ENCODE measurements around the gene TEKT2.

TEKT2 gene

GRCh38 chr1:36087233-36088123 lies 3.6 kb downstream of the TEKT2 start:
- no peak overlapping the region for H3K4me3 ChIP-seq (ENCODE audit: low read depth, low read length)
- peaks cover 4 to 26% of the 10 kb centered on the region in 2 experiments; a peak in 2 of 3 replicates for H3K36me3 ChIP-seq (ENCODE audit: control insufficient read depth in 2 of 2, insufficient read depth in 1 of 2, low read length in 2 of 2)
- POLR2A ChIA-PET: interaction anchor here (0.5 kb wide), 1 partner anchor 208 kb away, joined by 3 read pairs; no protein-coding TSS in a partner anchor
- no peak overlapping the region for H3K27ac ChIP-seq (ENCODE audit: extremely low read depth, low read depth, low read length)
- H3K4me1 ChIP-seq (ENCODE audit: control insufficient read depth, insufficient read depth, low read length): no peaks in the 10 kb centered on the region
- H3K9me3 ChIP-seq (ENCODE audit: control insufficient read depth, insufficient read depth, low read depth, low read length): no peaks in the 10 kb centered on the region
- CTCF ChIA-PET: interaction anchor here (0.5 to 1.2 kb wide), 5 partner anchors 51 to 1348 kb away, joined by 3 to 5 read pairs (median 4); no protein-coding TSS in a partner anchor
- TF ChIP-seq ZFHX2 (tag by site-specific recombination; conservative IDR thresholded peaks at IDR 0.05) (peak; percentile 30; the same call in 1 of the 2 replicates), ZNF600 (tag by site-specific recombination; IDR thresholded peaks at IDR 0.05) (no peak), ZIC2 (tag by site-specific recombination; IDR thresholded peaks at IDR 0.05) (peak; percentile 61), ZNF830 (tag by site-specific recombination; IDR thresholded peaks at IDR 0.05; ENCODE audit: low read depth) (no peak), BCL6B (tag by site-specific recombination; IDR thresholded peaks at IDR 0.05) (no peak), ZEB2 (tag by site-specific recombination; IDR thresholded peaks at IDR 0.05) (no peak), ZNF140 (tag by site-specific recombination; IDR thresholded peaks at IDR 0.05) (no peak), ZSCAN4 (tag by site-specific recombination; IDR thresholded peaks at IDR 0.05) (no peak), ZNF37A (tag by site-specific recombination; IDR thresholded peaks at IDR 0.05) (no peak), ZFP69B (tag by site-specific recombination; IDR thresholded peaks at IDR 0.05) (no peak), ZNF394 (tag by site-specific recombination; IDR thresholded peaks at IDR 0.05; ENCODE audit: borderline replicate concordance) (no peak), GLIS1 (tag by site-specific recombination; IDR thresholded peaks at IDR 0.05) (peak; percentile 62), ZNF211 (tag by site-specific recombination; IDR thresholded peaks at IDR 0.05; ENCODE audit: low read depth) (no peak), ZNF623 (tag by site-specific recombination; IDR thresholded peaks at IDR 0.05) (no peak), ZNF341 (tag by site-specific recombination; IDR thresholded peaks at IDR 0.05; ENCODE audit: low read depth) (no peak), ZBTB49 (tag by site-specific recombination; IDR thresholded peaks at IDR 0.05; ENCODE audit: low read depth) (no peak), ZNF792 (tag by site-specific recombination; IDR thresholded peaks at IDR 0.05) (no peak), EGR2 (tag by site-specific recombination; IDR thresholded peaks at IDR 0.05; ENCODE audit: low read depth) (no peak), ZNF48 (tag by site-specific recombination; IDR thresholded peaks at IDR 0.05) (no peak), SALL2 (tag by site-specific recombination; IDR thresholded peaks at IDR 0.05; ENCODE audit: borderline replicate concordance) (no peak), ZSCAN23 (tag by site-specific recombination; IDR thresholded peaks at IDR 0.05) (no peak), ZNF311 (tag by site-specific recombination; IDR thresholded peaks at IDR 0.05; ENCODE audit: borderline replicate concordance) (no peak)
- TF ChIP-seq, protein P1, sequence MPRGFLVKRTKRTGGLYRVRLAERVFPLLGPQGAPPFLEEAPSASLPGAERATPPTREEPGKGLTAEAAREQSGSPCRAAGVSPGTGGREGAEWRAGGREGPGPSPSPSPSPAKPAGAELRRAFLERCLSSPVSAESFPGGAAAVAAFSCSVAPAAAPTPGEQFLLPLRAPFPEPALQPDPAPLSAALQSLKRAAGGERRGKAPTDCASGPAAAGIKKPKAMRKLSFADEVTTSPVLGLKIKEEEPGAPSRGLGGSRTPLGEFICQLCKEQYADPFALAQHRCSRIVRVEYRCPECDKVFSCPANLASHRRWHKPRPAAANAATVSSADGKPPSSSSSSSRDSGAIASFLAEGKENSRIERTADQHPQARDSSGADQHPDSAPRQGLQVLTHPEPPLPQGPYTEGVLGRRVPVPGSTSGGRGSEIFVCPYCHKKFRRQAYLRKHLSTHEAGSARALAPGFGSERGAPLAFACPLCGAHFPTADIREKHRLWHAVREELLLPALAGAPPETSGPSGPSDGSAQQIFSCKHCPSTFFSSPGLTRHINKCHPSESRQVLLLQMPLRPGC (tag by site-specific recombination; IDR thresholded peaks at IDR 0.05): no peak

Data from HEK293 (cell line).